Osteocyte (in vitro differentiated cells): Measurements from ENCODE around the gene GAB2. TPM values are rescaled to one million over a fixed set of nuclear protein-coding genes. Genes with fewer than 3 reads are reported as not detected.

Experiments
- DNase-seq: peaks from one replicate; pipeline ENCODE4 v3.0.0; 2021; ENCODE audit warnings: mixed read lengths; ENCODE audit not compliant: unreplicated experiment; ENCODE audit errors: extremely low spot score
- H3K27ac Mint-ChIP-seq: one replicate; pipeline ENCODE4 v1.8.0; 2021; ENCODE audit warnings: mild to moderate bottlenecking, mixed read lengths; ENCODE audit not compliant: unreplicated experiment
- H3K27me3 Mint-ChIP-seq: one replicate; pipeline ENCODE4 v1.8.0; 2021; ENCODE audit warnings: mixed read lengths; ENCODE audit not compliant: unreplicated experiment
- H3K36me3 Mint-ChIP-seq: one replicate; pipeline ENCODE4 v1.8.0; 2021; ENCODE audit warnings: mixed read lengths; ENCODE audit not compliant: unreplicated experiment
- H3K4me1 Mint-ChIP-seq: one replicate; pipeline ENCODE4 v1.8.0; 2021; ENCODE audit warnings: mixed read lengths; ENCODE audit not compliant: unreplicated experiment
- H3K4me3 Mint-ChIP-seq: one replicate; pipeline ENCODE4 v1.8.0; 2021; ENCODE audit warnings: mild to moderate bottlenecking, moderate library complexity, mixed read lengths; ENCODE audit not compliant: unreplicated experiment
- H3K9me3 Mint-ChIP-seq: one replicate; pipeline ENCODE4 v1.8.0; 2021; ENCODE audit warnings: mixed read lengths; ENCODE audit not compliant: unreplicated experiment
- CTCF ChIP-seq: fragments of 200-600 bp; sonication (generic); IDR thresholded peaks from 2 replicates; pipeline ENCODE4 v1.5.0; 2021; ENCODE audit warnings: antibody characterized with exemption, mild to moderate bottlenecking, moderate library complexity
- total RNA-seq: library from RNA; stranded (reverse); gene quantifications from 2 replicates; pipeline ENCODE4 v1.2.1, GENCODE V29; 2021

Gene GAB2
- total RNA-seq, 1 donor from 2014 or later = 11.4 TPM

- H3K27me3 Mint-ChIP-seq = no peaks in the 10 kb centered on the region
- H3K4me1 Mint-ChIP-seq = peaks cover 40% of the 10 kb centered on the region
- no peak for DNase-seq
- no peaks in the 10 kb centered on the region for H3K36me3 Mint-ChIP-seq
- H3K9me3 Mint-ChIP-seq = no peaks in the 10 kb centered on the region
- H3K4me3 Mint-ChIP-seq = peak overlapping the region; percentile 55
- peak overlapping the region; percentile 88 for H3K27ac Mint-ChIP-seq
- no peak for TF ChIP-seq CTCF
Observed at GRCh38 chr11:78350091-78350645, 67.5 kb downstream of the GAB2 start.

- DNase-seq = no peak
- peaks cover 38% of the 10 kb centered on the region for H3K4me1 Mint-ChIP-seq
- no peaks in the 10 kb centered on the region for H3K27me3 Mint-ChIP-seq
Observed at GRCh38 chr11:78349624-78350023, 68.0 kb downstream of the GAB2 start.

GRCh38 chr11:78349114-78349513 lies 68.5 kb downstream of the GAB2 start:
- Mint-ChIP-seq H3K27ac (no peak overlapping the region), H3K9me3 (no peaks in the 10 kb centered on the region), H3K4me1 (peaks cover 40% of the 10 kb centered on the region), H3K27me3 (no peaks in the 10 kb centered on the region), H3K4me3 (no peak overlapping the region), H3K36me3 (no peaks in the 10 kb centered on the region)
- no peak for DNase-seq
- no peak for TF ChIP-seq CTCF

More at GRCh38 chr11:78349624-78350023, 68.0 kb downstream of the GAB2 start:
- no peaks in the 10 kb centered on the region for H3K36me3 Mint-ChIP-seq
- TF ChIP-seq CTCF = no peak
- peak overlapping the region; percentile 55 for H3K4me3 Mint-ChIP-seq
- H3K27ac Mint-ChIP-seq = peak overlapping the region; percentile 88
- H3K9me3 Mint-ChIP-seq = no peaks in the 10 kb centered on the region

GRCh38 chr11:78347956-78348355 lies 69.7 kb downstream of the GAB2 start:
- Mint-ChIP-seq H3K4me3 (no peak overlapping the region), H3K4me1 (peaks cover 43% of the 10 kb centered on the region)

GRCh38 chr11:78346799-78347198 lies 70.8 kb downstream of the GAB2 start:
- Mint-ChIP-seq H3K27ac (no peak overlapping the region), H3K27me3 (no peaks in the 10 kb centered on the region), H3K9me3 (no peaks in the 10 kb centered on the region), H3K4me1 (peaks cover 43% of the 10 kb centered on the region), H3K4me3 (no peak overlapping the region), H3K36me3 (no peaks in the 10 kb centered on the region)
- no peak for TF ChIP-seq CTCF
- no peak for DNase-seq

More at GRCh38 chr11:78347956-78348355, 69.7 kb downstream of the GAB2 start:
- no peak for DNase-seq
- Mint-ChIP-seq H3K9me3 (no peaks in the 10 kb centered on the region), H3K36me3 (no peaks in the 10 kb centered on the region), H3K27me3 (no peaks in the 10 kb centered on the region), H3K27ac (no peak overlapping the region)
- no peak for TF ChIP-seq CTCF
